Upper lobe of left lung (tissue), 4 donors: ENCODE data around the gene WFIKKN2.

Experiments used
- CTCF ChIP-seq, 6 experiments: fragments of 450-650 bp in 4 of 6; fragments of 200-600 bp in 2 of 6; sonication (generic) in 2 of 6; IDR thresholded peaks; one replicate each; pipeline ENCODE4 v1.5.1; 2016 to 2019; ENCODE audit warnings: antibody characterized with exemption in 6 of 6
- EP300 ChIP-seq, 4 donors: sonication (generic); formaldehyde crosslinking; IDR thresholded peaks; one replicate each; pipeline ENCODE4 v1.5.1; 2017; ENCODE audit warnings: antibody characterized with exemption in 4 of 4, control low read depth in 2 of 4
- POLR2A ChIP-seq, 4 donors: fragments of 450-650 bp; IDR thresholded peaks; one replicate each; pipeline ENCODE4 v1.5.1; 2016 to 2017; ENCODE audit warnings: antibody characterized with exemption in 4 of 4, mild to moderate bottlenecking in 2 of 4
- POLR2AphosphoS5 ChIP-seq, 2 donors: sonication (generic); formaldehyde crosslinking; IDR thresholded peaks; one replicate each; pipeline ENCODE4 v1.5.1; 2017; ENCODE audit warnings: antibody characterized with exemption in 2 of 2

DNA sequence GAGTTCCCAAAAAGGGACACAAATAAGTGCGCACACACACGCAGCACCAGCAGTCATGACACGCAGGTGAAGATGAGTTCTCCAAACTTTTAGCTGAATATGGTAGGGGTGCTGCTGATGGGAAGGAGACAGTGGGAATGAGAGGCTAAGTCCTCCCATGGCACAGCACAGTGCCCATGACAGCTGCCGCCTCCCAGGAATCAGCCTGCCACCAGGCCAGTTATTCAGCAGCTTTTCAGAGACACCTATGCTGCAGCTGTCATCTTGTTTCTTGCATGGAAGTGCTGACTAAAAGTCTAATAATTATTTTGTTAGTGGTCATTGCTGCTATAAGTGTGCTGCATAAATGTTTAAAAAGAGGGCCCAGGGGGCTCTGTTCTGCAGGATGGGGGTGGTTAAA is 12.2 kb downstream of the WFIKKN2 start:
- TF ChIP-seq CTCF (IDR thresholded peaks at IDR 0.05) (no peak), POLR2AphosphoS5 (IDR thresholded peaks at IDR 0.05) (no peak), EP300 (IDR thresholded peaks at IDR 0.05) (no peak), POLR2A (IDR thresholded peaks at IDR 0.05) (no peak)
